Uterus (tissue), 4 donors: ENCODE data around the gene ZDHHC14. TPM values are rescaled to one million over a fixed set of nuclear protein-coding genes. Genes with fewer than 3 reads are reported as not detected.

Source experiments
- DNase-seq, 2 donors: peaks; one replicate each; pipeline ENCODE4 v3.0.0-alpha.2; 2019 to 2020
- H3K27ac ChIP-seq, 2 donors: fragments of 200-600 bp; sonication (generic); 1 replicate in 1 of 2; 2 replicates in 1 of 2; pipeline ENCODE4 v1.5.1; 2016 to 2018
- H3K27me3 ChIP-seq, 2 donors: fragments of 200-600 bp; sonication (generic); one replicate each; pipeline ENCODE4 v1.5.1; 2018 to 2019; ENCODE audit warnings: control low read depth in 1 of 2
- H3K36me3 ChIP-seq, 2 donors: fragments of 200-600 bp; sonication (generic); one replicate each; pipeline ENCODE4 v1.5.1; 2019; ENCODE audit warnings: control low read depth in 1 of 2
- H3K4me1 ChIP-seq, 2 donors: fragments of 200-600 bp; sonication (generic); one replicate each; pipeline ENCODE4 v1.5.1; 2018 to 2019; ENCODE audit warnings: control low read depth in 1 of 2
- H3K4me3 ChIP-seq, 2 donors: fragments of 200-600 bp; sonication (generic); 1 replicate in 1 of 2; 2 replicates in 1 of 2; pipeline ENCODE4 v1.5.1; 2018 to 2019; ENCODE audit warnings: mild to moderate bottlenecking in 1 of 2
- H3K9me3 ChIP-seq, 2 donors: fragments of 200-600 bp; sonication (generic); one replicate each; pipeline ENCODE4 v1.5.1; 2019; ENCODE audit warnings: control low read depth in 1 of 2
- POLR2A ChIP-seq, 2 donors: fragments of 450-650 bp; IDR thresholded peaks; one replicate each; pipeline ENCODE4 v1.6.1; 2016; ENCODE audit warnings: antibody characterized with exemption in 2 of 2, mild to moderate bottlenecking in 1 of 2, moderate library complexity in 1 of 2
- intact Hi-C: fragments of 100-400 bp; cut with DNase I; formaldehyde crosslinking; loops from one replicate; pipeline ENCODE4 v1.15.1; 2023; ENCODE audit warnings: low total_unique reads
- total RNA-seq, 4 donors: library from RNA; depleted of rRNA in 3 of 4; stranded (reverse); fragments of >200 nt in 3 of 4; gene quantifications; one replicate each; pipeline versions ENCODE4 v1.1.0 to v1.2.4, GENCODE V29; 2014 to 2023
- TF ChIP-seq, protein P1 (sequence below), 4 experiments: fragments of 200-600 bp in 2 of 4; fragments of 450-650 bp in 2 of 4; sonication (generic) in 2 of 4; IDR thresholded peaks; one replicate each; pipeline ENCODE4 v1.5.1; 2016 to 2019; ENCODE audit warnings: antibody characterized with exemption in 4 of 4, mild to moderate bottlenecking in 2 of 4, moderate library complexity in 1 of 4
- donor health status: DM: yes; HTN: yes; CAD: no.

Gene ZDHHC14
- total RNA-seq, 4 donors from 2014 or later: 5.6 to 28.3 (median 12.9) TPM

DNA sequence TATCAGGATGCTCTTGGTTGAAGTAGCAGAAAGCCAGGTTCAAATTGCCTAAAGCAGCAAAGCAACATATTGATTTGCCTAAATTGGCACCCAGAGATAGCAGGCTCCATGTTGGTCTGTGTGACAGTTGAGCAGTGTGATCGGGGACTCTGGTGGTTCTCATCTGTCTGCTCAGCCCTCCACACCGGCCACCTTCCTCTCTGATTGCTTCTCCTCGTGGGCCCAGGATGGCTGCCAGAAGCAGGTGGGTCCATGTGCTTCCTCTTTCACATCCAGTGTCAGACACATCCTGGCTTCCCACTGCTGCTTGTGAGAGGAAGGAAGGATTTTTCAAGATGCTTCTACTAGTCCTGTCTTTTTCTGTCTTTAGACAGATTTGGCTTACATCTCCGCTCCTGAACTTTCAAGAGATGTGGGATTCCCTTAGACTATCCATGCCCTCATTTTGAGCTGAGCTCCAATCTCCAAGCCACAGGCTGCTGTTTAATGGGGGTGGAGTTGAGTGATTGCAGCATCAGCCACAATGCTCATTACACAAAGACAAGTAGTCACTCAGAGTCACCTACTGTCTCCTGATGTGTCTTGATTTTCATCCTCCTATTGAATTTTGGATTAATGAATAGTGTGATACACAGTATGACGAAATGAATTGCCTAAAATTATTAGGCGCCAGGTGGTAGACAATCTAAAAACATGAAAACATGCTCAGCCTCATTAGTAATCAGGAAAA is 122.2 kb downstream of the ZDHHC14 start:
- H3K36me3 ChIP-seq: no peaks in the 10 kb centered on the region
- H3K27me3 ChIP-seq: no peaks in the 10 kb centered on the region
- H3K4me1 ChIP-seq: no peaks in the 10 kb centered on the region
- H3K27ac ChIP-seq: no peak overlapping the region
- H3K4me3 ChIP-seq: no peak overlapping the region
- H3K9me3 ChIP-seq: no peaks in the 10 kb centered on the region
- DNase-seq: no peak
- TF ChIP-seq, protein P1, sequence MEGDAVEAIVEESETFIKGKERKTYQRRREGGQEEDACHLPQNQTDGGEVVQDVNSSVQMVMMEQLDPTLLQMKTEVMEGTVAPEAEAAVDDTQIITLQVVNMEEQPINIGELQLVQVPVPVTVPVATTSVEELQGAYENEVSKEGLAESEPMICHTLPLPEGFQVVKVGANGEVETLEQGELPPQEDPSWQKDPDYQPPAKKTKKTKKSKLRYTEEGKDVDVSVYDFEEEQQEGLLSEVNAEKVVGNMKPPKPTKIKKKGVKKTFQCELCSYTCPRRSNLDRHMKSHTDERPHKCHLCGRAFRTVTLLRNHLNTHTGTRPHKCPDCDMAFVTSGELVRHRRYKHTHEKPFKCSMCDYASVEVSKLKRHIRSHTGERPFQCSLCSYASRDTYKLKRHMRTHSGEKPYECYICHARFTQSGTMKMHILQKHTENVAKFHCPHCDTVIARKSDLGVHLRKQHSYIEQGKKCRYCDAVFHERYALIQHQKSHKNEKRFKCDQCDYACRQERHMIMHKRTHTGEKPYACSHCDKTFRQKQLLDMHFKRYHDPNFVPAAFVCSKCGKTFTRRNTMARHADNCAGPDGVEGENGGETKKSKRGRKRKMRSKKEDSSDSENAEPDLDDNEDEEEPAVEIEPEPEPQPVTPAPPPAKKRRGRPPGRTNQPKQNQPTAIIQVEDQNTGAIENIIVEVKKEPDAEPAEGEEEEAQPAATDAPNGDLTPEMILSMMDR (IDR thresholded peaks at IDR 0.05): no peak
- no peak for TF ChIP-seq POLR2A (IDR thresholded peaks at IDR 0.05)
- intact Hi-C loops: no loop called here

DNA sequence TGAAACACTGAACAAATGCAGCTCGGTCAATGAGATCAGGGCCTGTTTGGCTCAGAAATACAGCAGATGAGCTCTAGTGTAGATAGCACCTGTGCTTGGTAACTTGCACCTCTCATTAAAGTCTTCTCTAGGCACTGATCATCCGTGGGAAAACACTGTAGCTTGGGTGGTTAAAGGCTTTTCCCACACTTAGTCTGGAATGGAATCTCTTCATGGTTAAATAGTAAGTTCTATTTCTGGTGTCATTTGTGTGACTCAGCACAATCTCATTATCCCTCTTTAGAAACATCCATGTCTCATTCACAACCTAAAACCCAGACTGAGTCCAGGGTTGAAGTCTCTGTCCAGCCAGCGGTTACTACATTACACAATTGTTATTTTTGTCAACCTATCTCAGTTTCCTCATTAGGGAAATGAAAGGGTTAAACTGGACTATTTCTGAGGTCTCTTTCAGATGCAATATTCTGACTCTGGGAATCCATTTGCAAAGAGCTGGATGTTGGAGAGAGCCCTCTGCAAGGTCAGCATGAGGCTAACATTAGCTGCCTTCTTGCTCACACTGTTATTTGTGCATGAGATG is 125.0 kb downstream of the ZDHHC14 start:
- Histone ChIP-seq H3K27ac (no peak overlapping the region), H3K36me3 (no peaks in the 10 kb centered on the region), H3K4me1 (no peaks in the 10 kb centered on the region), H3K9me3 (no peaks in the 10 kb centered on the region), H3K4me3 (no peak overlapping the region), H3K27me3 (no peaks in the 10 kb centered on the region)
- DNase-seq: no peak
- TF ChIP-seq, protein P1 (IDR thresholded peaks at IDR 0.05): no peak
- TF ChIP-seq POLR2A (IDR thresholded peaks at IDR 0.05): no peak
- intact Hi-C loops: no loop called here

GRCh38 chr6:157510323-157511188 is 129.6 kb downstream of the ZDHHC14 start:
- no peak for TF ChIP-seq POLR2A (IDR thresholded peaks at IDR 0.05)
- TF ChIP-seq, protein P1 (IDR thresholded peaks at IDR 0.05): no peak
- intact Hi-C loops: no loop called here
- Histone ChIP-seq H3K9me3 (no peaks in the 10 kb centered on the region), H3K27me3 (no peaks in the 10 kb centered on the region), H3K27ac (no peak overlapping the region), H3K4me3 (no peak overlapping the region), H3K36me3 (no peaks in the 10 kb centered on the region), H3K4me1 (no peaks in the 10 kb centered on the region)
- no peak for DNase-seq

GRCh38 chr6:157511682-157512381 is 130.8 kb downstream of the ZDHHC14 start:
- intact Hi-C loops: no loop called here
- no peak for TF ChIP-seq POLR2A (IDR thresholded peaks at IDR 0.05)
- TF ChIP-seq, protein P1 (IDR thresholded peaks at IDR 0.05): no peak
- Histone ChIP-seq H3K9me3 (no peaks in the 10 kb centered on the region), H3K4me3 (no peak overlapping the region), H3K36me3 (no peaks in the 10 kb centered on the region), H3K4me1 (no peaks in the 10 kb centered on the region), H3K27me3 (no peaks in the 10 kb centered on the region), H3K27ac (no peak overlapping the region)
- DNase-seq: no peak
